ENCODE results near the gene NR2E1.

DNA sequence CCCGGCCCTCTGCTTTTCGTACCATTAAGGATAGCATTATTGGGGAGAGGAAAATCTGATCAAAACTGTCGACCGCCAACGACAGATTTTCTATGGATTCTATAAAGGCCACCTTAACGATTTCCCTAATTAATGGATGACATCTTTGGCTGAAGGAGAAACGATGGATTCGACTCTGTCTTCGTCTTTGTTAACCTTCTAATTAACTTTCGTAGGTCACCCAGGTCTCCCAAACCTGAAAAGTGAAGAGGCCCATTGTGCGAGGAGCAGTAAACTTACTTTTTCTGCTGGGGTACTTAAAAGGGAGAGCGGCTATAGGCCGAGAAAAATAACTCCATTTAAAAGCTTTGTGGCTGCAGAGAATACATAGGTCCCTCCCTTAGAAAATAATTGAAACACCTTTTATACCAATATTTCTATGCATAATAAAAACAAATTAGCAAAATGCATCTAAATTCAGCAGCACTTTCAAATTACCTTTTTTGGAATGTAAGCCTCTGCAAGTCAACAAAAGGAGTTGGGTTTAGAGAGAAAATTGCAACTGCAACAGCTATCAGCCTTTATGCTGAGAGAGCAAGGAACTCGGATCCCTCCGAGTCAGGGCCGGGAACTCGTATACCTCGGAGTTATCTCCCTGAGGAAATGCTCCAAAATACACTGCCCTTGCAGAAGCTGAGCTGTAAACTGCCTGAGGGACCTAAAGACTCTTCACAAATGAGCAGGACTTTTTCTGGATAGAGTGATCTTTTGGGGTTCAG lies 31.4 kb upstream of the NR2E1 start:
- TF ChIP-seq, protein P1, sequence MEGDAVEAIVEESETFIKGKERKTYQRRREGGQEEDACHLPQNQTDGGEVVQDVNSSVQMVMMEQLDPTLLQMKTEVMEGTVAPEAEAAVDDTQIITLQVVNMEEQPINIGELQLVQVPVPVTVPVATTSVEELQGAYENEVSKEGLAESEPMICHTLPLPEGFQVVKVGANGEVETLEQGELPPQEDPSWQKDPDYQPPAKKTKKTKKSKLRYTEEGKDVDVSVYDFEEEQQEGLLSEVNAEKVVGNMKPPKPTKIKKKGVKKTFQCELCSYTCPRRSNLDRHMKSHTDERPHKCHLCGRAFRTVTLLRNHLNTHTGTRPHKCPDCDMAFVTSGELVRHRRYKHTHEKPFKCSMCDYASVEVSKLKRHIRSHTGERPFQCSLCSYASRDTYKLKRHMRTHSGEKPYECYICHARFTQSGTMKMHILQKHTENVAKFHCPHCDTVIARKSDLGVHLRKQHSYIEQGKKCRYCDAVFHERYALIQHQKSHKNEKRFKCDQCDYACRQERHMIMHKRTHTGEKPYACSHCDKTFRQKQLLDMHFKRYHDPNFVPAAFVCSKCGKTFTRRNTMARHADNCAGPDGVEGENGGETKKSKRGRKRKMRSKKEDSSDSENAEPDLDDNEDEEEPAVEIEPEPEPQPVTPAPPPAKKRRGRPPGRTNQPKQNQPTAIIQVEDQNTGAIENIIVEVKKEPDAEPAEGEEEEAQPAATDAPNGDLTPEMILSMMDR (IDR thresholded peaks at IDR 0.05): no peak
- TF ChIP-seq POLR2A (IDR thresholded peaks at IDR 0.05): no peak
